ENCODE results near the gene PWP1.

GRCh38 chr12:107704041-107704440 lies 18.4 kb downstream of the PWP1 start:
- no peak for TF ChIP-seq SNAI2 (CRISPR knock-in tag; IDR thresholded peaks at IDR 0.05)
- TF ChIP-seq TOX (CRISPR knock-in tag; IDR thresholded peaks at IDR 0.05; ENCODE audit: borderline replicate concordance): no peak
- no peak for TF ChIP-seq CSRNP3 (CRISPR knock-in tag; IDR thresholded peaks at IDR 0.05)
- no peak for TF ChIP-seq ARNTL (CRISPR knock-in tag; IDR thresholded peaks at IDR 0.05; ENCODE audit: borderline replicate concordance, low read depth)
- TF ChIP-seq, protein P1, sequence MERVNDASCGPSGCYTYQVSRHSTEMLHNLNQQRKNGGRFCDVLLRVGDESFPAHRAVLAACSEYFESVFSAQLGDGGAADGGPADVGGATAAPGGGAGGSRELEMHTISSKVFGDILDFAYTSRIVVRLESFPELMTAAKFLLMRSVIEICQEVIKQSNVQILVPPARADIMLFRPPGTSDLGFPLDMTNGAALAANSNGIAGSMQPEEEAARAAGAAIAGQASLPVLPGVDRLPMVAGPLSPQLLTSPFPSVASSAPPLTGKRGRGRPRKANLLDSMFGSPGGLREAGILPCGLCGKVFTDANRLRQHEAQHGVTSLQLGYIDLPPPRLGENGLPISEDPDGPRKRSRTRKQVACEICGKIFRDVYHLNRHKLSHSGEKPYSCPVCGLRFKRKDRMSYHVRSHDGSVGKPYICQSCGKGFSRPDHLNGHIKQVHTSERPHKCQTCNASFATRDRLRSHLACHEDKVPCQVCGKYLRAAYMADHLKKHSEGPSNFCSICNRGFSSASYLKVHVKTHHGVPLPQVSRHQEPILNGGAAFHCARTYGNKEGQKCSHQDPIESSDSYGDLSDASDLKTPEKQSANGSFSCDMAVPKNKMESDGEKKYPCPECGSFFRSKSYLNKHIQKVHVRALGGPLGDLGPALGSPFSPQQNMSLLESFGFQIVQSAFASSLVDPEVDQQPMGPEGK (CRISPR knock-in tag; IDR thresholded peaks at IDR 0.05; ENCODE audit: borderline replicate concordance): no peak
- no peak for TF ChIP-seq ZNF70 (CRISPR knock-in tag; IDR thresholded peaks at IDR 0.05)
- TF ChIP-seq ISL1 (CRISPR knock-in tag; IDR thresholded peaks at IDR 0.05): no peak
- no peak for TF ChIP-seq ZFP30 (CRISPR knock-in tag; IDR thresholded peaks at IDR 0.05)
- TF ChIP-seq CREB5 (CRISPR knock-in tag; IDR thresholded peaks at IDR 0.05; ENCODE audit: low read depth): no peak
- no peak for TF ChIP-seq ZFP3 (CRISPR knock-in tag; IDR thresholded peaks at IDR 0.05)
- TF ChIP-seq TSHZ2 (CRISPR knock-in tag; IDR thresholded peaks at IDR 0.05): no peak
- no peak for TF ChIP-seq ZC3H10 (CRISPR knock-in tag; IDR thresholded peaks at IDR 0.05)
